GM12878 (cell line): ENCODE data around the gene PCDHGB5. TPM values are rescaled to one million over a fixed set of nuclear protein-coding genes. Genes with fewer than 3 reads are reported as not detected.

Experiments used
- ATAC-seq: fragments of 200-7000 bp; cut with Tn5 transposase; 3 replicates; pipeline ENCODE4 v1.9.1; 2020; ENCODE audit warnings: mild to moderate bottlenecking, moderate library complexity
- BruUV-seq: library from RNA; stranded (reverse); fragments of 400-500 nt; replicated peaks from 2 replicates; lab custom pipeline; 2021; lab: Mats Ljungman, UMichigan
- CTCF ChIA-PET: fragments of 300-600 bp; sonication (Branson Sonifier 250); formaldehyde crosslinking; extraction: SDS; loops from one replicate; lab custom pipeline; 2021; ENCODE audit warnings: inconsistent platforms; lab: Yijun Ruan, JAX
- POLR2A ChIA-PET: fragments of 350-600 bp; formaldehyde crosslinking; extraction: SDS; loops from one replicate; lab custom pipeline; 2021; ENCODE audit warnings: inconsistent platforms; lab: Charles Lee
- RAD21 ChIA-PET: fragments of 300-600 bp; sonication (Branson Sonifier 250); formaldehyde crosslinking; loops from one replicate; lab custom pipeline; 2023; ENCODE audit warnings: antibody characterized with exemption; ENCODE audit not compliant: unreplicated experiment; lab: Charles Lee
- SMC1A ChIA-PET: fragments of 300-600 bp; sonication (Branson Sonifier 250); formaldehyde crosslinking; loops from one replicate; lab custom pipeline; 2023; ENCODE audit not compliant: unreplicated experiment, uncharacterized antibody; lab: Charles Lee
- DNase-seq: peaks from one replicate; pipeline ENCODE4 v3.0.0-alpha.2; 2011; ENCODE audit warnings: low read depth, low spot score
- FAIRE-seq: peaks from 3 replicates; lab custom pipeline; 2011; peaks lifted over from hg19 to GRCh38; lab: Jason Lieb, UNC
- H2AFZ ChIP-seq: 2 replicates; pipeline ENCODE4 v1.6.0; 2011; ENCODE audit warnings: low read depth, low read length, control low read depth; ENCODE audit not compliant: control insufficient read depth
- H3K27ac ChIP-seq: 2 replicates; pipeline ENCODE4 v1.5.1; 2011; ENCODE audit warnings: control low read depth; ENCODE audit not compliant: control insufficient read depth, insufficient read depth
- H3K27me3 ChIP-seq, 2 experiments: replicated peaks in 1 of 2; 2 replicates each; pipeline versions ENCODE4 v1.6.0 to v1.6.1; 2011; ENCODE audit warnings: low read length in 1 of 2; ENCODE audit not compliant: control insufficient read depth in 2 of 2, insufficient read depth in 2 of 2
- H3K36me3 ChIP-seq, 2 experiments: 2 replicates each; pipeline ENCODE4 v1.5.1; 2011; ENCODE audit warnings: low read length in 1 of 2; ENCODE audit not compliant: control insufficient read depth in 2 of 2, insufficient read depth in 2 of 2
- H3K4me1 ChIP-seq: 2 replicates; pipeline ENCODE4 v1.6.1; 2011; ENCODE audit warnings: mild to moderate bottlenecking, low read length, moderate library complexity, mixed read lengths; ENCODE audit not compliant: control insufficient read depth, insufficient read depth
- H3K4me2 ChIP-seq: 2 replicates; pipeline ENCODE4 v1.6.0; 2011; ENCODE audit warnings: control low read depth; ENCODE audit not compliant: control insufficient read depth, insufficient read depth
- H3K4me3 ChIP-seq: fragments of 200-600 bp; sonication (generic); 2 replicates; pipeline ENCODE4 v1.5.1; 2016
- H3K79me2 ChIP-seq: 2 replicates; pipeline ENCODE4 v1.6.0; 2011; ENCODE audit warnings: low read length; ENCODE audit not compliant: control insufficient read depth, insufficient read depth
- H3K9ac ChIP-seq: 2 replicates; pipeline ENCODE4 v1.8.0; 2011; ENCODE audit warnings: low read length, control low read depth, mixed read lengths; ENCODE audit not compliant: control insufficient read depth, insufficient read depth
- H3K9me3 ChIP-seq: replicated peaks from 3 replicates; pipeline ENCODE4 v1.5.1; 2011; ENCODE audit warnings: mild to moderate bottlenecking, low read length; ENCODE audit not compliant: control insufficient read depth, insufficient read depth
- H4K20me1 ChIP-seq: 2 replicates; pipeline ENCODE4 v1.6.0; 2011; ENCODE audit not compliant: control insufficient read depth, insufficient read depth
- CBFB ChIP-seq: IDR thresholded peaks from 2 replicates; pipeline ENCODE4 v1.6.1; 2016; ENCODE audit warnings: antibody characterized with exemption, low read depth
- CEBPB ChIP-seq, 2 experiments: fragments of 150-350 bp in 1 of 2; IDR thresholded peaks; 2 replicates each; pipeline ENCODE4 v1.6.1; 2012 to 2014; ENCODE audit warnings: low read depth in 2 of 2, low read length in 2 of 2, borderline replicate concordance in 1 of 2, inconsistent platforms in 1 of 2
- CEBPZ ChIP-seq: fragments of 150-350 bp; IDR thresholded peaks from 2 replicates; pipeline ENCODE4 v1.6.1; 2016; ENCODE audit warnings: low read depth, low read length
- E2F4 ChIP-seq: IDR thresholded peaks from 2 replicates; pipeline ENCODE4 v1.6.1; 2012; ENCODE audit warnings: low read depth, low read length, improper control_type of control experiment
- MYB ChIP-seq: fragments of 150-350 bp; IDR thresholded peaks from 2 replicates; pipeline ENCODE4 v1.6.1; 2014; ENCODE audit warnings: mild to moderate bottlenecking, low read depth, low read length, borderline replicate concordance
- PRDM15 ChIP-seq: fragments of 450-650 bp; formaldehyde crosslinking; IDR thresholded peaks from 2 replicates; pipeline ENCODE4 v1.4.0; 2020; ENCODE audit warnings: mild to moderate bottlenecking, moderate library complexity
- SMAD5 ChIP-seq: IDR thresholded peaks from 2 replicates; pipeline ENCODE4 v1.6.1; 2016; ENCODE audit warnings: antibody characterized with exemption, low read depth
- SMARCA5 ChIP-seq: fragments of 450-650 bp; IDR thresholded peaks from 2 replicates; pipeline ENCODE4 v1.6.1; 2017; ENCODE audit warnings: mild to moderate bottlenecking
- TCF7 ChIP-seq: IDR thresholded peaks from 2 replicates; pipeline ENCODE4 v1.6.1; 2014; ENCODE audit warnings: antibody characterized with exemption, borderline replicate concordance
- WGBS: methylation state at CpG from one replicate; pipeline ENCODE4 v1.1.6; 2016; ENCODE audit warnings: low lambda C conversion rate; ENCODE audit not compliant: insufficient replicate concordance, insufficient coverage; ENCODE audit errors: missing lambda C conversion rate; 5-methylcytosine and 5-hydroxymethylcytosine counted together
- in situ Hi-C: fragments of 300-500 bp; cut with MboI; formaldehyde crosslinking; loops from 9 replicates; pipeline ENCODE4 v1.14.3; 2018; ENCODE audit warnings: mixed read lengths
- intact Hi-C: fragments of 100-400 bp; cut with micrococcal nuclease; formaldehyde crosslinking; loops from one replicate; pipeline ENCODE4 v1.14.2; 2022; ENCODE audit not compliant: unreplicated experiment
- polyA plus RNA-seq, 11 experiments: library from polyadenylated mRNA; depleted of rRNA in 4 of 11; unstranded in 6 of 11; stranded (reverse) in 5 of 11; fragments of >200 nt; fragmentation: Nextera tagmentation in 4 of 11; fragmentation: Illumina TruSeq in 1 of 11; extraction: Ambion mirVana in 4 of 11; extraction: Trizol in 1 of 11; gene quantifications; 1 replicate in 1 of 11; 2 replicates in 10 of 11; pipeline versions ENCODE4 v1.2.1 to v1.2.3, GENCODE V29; 2011 to 2016; ENCODE audit warnings: inconsistent platforms in 2 of 11, missing spikeins in 2 of 11, low read depth in 1 of 11
- total RNA-seq, 4 experiments: library from RNA; depleted of rRNA in 3 of 4; stranded (reverse); fragments of >200 nt in 3 of 4; fragmentation: Illumina TruSeq in 1 of 4; extraction: Trizol in 1 of 4; gene quantifications; 2 replicates each; pipeline versions ENCODE4 v1.2.1 to v1.2.3, GENCODE V29; 2013 to 2021

Gene PCDHGB5
- total and polyA plus RNA-seq, 10 of the 15 experiments (the other 5 are each of a cell fraction or from before 2014, with no cell fraction given), result 0.02 to 2.3 (median 1.3) TPM; not detected in 1

GRCh38 chr5:141382469-141383294 lies 15.1 kb upstream of the PCDHGB5 start, which contains the start of gene PCDHGA7:
TSS of gene PCDHGA7 (plus strand) at chr5:141382742. CDS start at chr5:141382900, 158 bp downstream.
- POLR2A ChIA-PET, result no interaction called here
- Histone ChIP-seq H3K27me3 (no peaks in the 10 kb centered on the region), H3K4me2 (no peak within 1 kb of the TSS), H3K4me3 (no peak within 1 kb of the TSS), H4K20me1 (no peaks in the 10 kb centered on the region), H3K36me3 (no peaks in the 10 kb centered on the region), H3K9me3 (no peaks in the 10 kb centered on the region; the same call in 2 of the 3 replicates), H3K9ac (no peak within 1 kb of the TSS), H3K4me1 (no peaks in the 10 kb centered on the region), H3K27ac (no peak within 1 kb of the TSS), H3K79me2 (no peaks in the 10 kb centered on the region), H2AFZ (no peak within 1 kb of the TSS)
- CTCF ChIA-PET, result interaction anchor here (0.8 to 1.5 kb wide), 2 partner anchors 9 to 175 kb away, joined by 3 read pairs; no protein-coding TSS in a partner anchor
- no peak for TF ChIP-seq CBFB
- TF ChIP-seq SMARCA5, result no peak
- no peak for TF ChIP-seq MYB
- no peak for TF ChIP-seq SMAD5
- no peak for TF ChIP-seq CEBPB (IDR thresholded peaks at IDR 0.05; ENCODE audit: borderline replicate concordance in 1 of 2, low read depth in 2 of 2, low read length in 2 of 2)
- no peak for TF ChIP-seq E2F4
- TF ChIP-seq CEBPZ, result no peak
- TF ChIP-seq TCF7, result no peak
- no peak for TF ChIP-seq PRDM15
- no peak for DNase-seq
- RAD21 ChIA-PET, result no interaction called here
- no peak for ATAC-seq
- in situ Hi-C loops (no loop called here), intact Hi-C loops (no loop called here)
- 13% methylated on average over 37 of the region's 37 CpGs for WGBS
- BruUV-seq, result no TSS peak
- no peak for FAIRE-seq
- SMC1A ChIA-PET, result no interaction called here
